Uterus (tissue), 2 donors: Measurements from ENCODE around the gene TOP3A.

Experiments used
- CTCF ChIP-seq, 4 experiments: fragments of 200-600 bp in 2 of 4; fragments of 450-650 bp in 2 of 4; sonication (generic) in 2 of 4; IDR thresholded peaks; one replicate each; pipeline ENCODE4 v1.5.1; 2016 to 2019; ENCODE audit warnings: antibody characterized with exemption in 4 of 4, mild to moderate bottlenecking in 2 of 4, moderate library complexity in 1 of 4
- POLR2A ChIP-seq, 2 donors: fragments of 450-650 bp; IDR thresholded peaks; one replicate each; pipeline ENCODE4 v1.6.1; 2016; ENCODE audit warnings: antibody characterized with exemption in 2 of 2, mild to moderate bottlenecking in 1 of 2, moderate library complexity in 1 of 2

- TF ChIP-seq CTCF (IDR thresholded peaks at IDR 0.05) (no peak), POLR2A (IDR thresholded peaks at IDR 0.05) (no peak)
These were observed 25.1 kb upstream of the TOP3A start for GRCh38 chr17:18339933-18340332.
